ENCODE data around the gene KRT79.
"Not testable (repeated sequence)": the region's sequence is repeated elsewhere in the genome, so short reads cannot be mapped to it uniquely, and the experiment has no call there.

The KRT79 gene

DNA sequence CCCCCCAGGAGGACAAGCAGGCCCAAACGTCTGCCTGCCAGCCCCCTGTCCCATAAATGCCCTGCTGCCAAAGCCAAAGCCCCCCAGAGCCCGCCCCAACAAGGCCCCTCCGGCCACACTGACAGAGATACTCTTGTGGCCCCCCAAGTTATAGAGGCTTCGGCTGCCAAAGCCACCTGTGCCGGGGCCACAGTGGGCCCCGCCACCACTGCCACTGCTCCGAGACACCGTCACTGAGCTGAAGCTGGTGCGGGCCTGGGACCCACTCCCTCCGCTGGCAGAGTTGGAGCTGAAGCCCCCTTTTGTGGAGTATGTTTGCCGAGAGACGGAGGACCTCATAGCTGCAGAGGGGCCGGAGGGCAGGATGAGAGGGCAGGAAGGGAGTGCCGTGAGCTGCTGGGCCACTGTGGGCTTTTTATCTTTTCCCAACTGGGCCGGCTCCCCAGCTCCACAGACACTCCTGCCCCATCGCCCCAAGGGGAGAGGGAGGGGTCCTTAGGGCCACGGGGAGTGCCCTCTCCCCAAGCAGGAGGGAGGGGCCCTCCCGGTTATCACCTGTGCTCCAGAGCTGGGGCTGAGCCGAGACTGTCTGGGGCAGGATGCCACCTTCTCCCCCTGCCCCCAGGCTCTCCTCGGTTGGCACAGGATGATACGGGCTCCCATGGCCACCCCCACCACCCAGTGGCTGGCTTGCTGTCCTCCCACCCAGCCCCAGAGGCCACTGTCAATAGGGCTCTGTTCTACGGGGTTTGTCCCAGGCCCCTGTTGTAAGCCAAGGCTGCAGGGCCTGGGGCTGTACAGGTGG is at the start of gene KRT79:
Gene KRT79 (minus strand): TSS at position 390 of the 805 bp plus-strand sequence. CDS start 51 bp downstream, at position 339.
- no peak for DNase-seq (ENCODE audit: low read depth in 2 of 2)

GRCh38 chr12:52880499-52880898 is 46.4 kb upstream of the KRT79 start:
- DNase-seq (ENCODE audit: low read depth in 2 of 2): not testable (repeated sequence)

GRCh38 chr12:52879394-52880351 is 45.6 kb upstream of the KRT79 start:
- peak; percentile 62 to 71 for DNase-seq (ENCODE audit: low read depth in 2 of 2)

GRCh38 chr12:52878507-52879393 is 44.6 kb upstream of the KRT79 start:
- no peak for DNase-seq (ENCODE audit: low read depth in 2 of 2)

DNA sequence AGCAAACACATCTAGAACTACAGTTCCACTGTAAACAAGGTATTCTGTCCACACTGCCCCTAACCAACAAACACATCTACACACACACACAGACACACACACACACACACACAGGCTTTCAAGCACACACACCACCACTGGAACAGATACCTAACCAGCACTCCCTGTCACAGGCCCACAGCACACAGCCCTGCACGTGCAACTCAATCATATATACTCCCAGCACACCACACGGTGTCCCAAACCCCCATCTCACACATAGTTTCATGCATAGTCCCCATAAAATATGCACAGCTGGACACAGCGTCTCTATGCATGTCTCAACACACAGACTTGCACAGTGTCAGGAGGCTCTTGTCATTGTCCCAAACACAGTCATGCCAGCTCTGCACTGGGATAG is 43.1 kb upstream of the KRT79 start:
- DNase-seq (ENCODE audit: low read depth in 2 of 2): no peak

DNA sequence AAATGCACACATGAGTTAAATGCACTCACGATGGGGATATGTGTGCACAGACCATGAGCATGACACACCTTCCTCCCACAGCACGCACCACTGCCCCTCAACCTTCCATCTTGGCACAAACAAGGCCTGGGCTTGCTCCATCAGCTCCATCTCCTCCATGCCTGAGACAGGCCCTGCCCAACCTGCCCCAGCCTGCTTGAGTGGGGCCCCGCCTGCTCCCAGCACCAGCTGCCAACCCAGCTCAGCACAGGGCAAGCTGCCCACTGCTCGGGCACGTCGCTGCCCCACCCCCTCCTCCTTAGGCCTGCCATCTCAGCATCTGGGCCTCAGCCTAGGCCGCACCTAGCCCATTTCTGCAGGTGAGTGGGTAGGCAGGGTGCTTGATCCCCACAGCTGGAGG is 42.3 kb upstream of the KRT79 start:
- no peak for DNase-seq (ENCODE audit: low read depth in 2 of 2)

DNA sequence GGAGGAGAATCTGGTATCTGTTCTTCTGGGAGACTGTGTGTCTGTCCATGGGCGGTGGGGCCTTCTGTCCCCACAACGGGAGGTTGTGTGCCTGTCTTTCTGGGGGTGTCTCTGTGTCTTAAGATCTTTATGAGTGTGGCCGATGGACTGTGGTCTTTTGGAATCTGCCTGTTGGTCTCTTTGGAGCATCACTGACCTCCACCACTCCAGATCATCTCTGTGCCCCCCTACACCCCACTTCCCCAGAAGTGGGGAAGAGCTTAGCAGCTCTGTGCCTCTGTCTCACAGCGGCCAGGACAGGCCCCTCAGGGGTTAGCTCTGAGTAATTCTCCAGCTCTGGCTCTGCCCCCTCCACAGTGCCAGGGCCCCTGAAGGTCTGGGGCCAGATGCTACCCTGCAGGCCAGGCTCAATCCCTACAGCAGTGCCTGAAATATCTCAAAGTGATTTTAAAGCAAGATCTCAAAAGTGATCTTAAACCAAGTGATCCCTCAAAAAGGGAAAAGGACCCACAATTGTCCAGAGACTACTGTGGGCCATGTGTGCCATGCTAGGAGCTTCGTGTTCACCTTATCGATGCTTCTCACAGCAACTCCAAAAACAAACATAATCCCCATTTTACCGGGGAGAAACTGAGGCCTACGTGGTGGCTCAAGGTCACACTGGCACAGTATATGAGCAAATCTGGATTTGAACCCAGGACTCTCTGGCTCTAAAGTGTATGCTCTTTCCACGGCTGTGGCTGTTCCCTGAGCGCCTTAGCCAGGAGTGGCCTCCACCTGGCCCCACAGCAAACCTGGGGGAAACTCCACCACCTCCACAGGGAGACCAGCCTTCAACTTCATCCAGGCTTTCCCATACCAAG is 40.7 kb upstream of the KRT79 start:
- no peak for DNase-seq (ENCODE audit: low read depth in 2 of 2)

DNA sequence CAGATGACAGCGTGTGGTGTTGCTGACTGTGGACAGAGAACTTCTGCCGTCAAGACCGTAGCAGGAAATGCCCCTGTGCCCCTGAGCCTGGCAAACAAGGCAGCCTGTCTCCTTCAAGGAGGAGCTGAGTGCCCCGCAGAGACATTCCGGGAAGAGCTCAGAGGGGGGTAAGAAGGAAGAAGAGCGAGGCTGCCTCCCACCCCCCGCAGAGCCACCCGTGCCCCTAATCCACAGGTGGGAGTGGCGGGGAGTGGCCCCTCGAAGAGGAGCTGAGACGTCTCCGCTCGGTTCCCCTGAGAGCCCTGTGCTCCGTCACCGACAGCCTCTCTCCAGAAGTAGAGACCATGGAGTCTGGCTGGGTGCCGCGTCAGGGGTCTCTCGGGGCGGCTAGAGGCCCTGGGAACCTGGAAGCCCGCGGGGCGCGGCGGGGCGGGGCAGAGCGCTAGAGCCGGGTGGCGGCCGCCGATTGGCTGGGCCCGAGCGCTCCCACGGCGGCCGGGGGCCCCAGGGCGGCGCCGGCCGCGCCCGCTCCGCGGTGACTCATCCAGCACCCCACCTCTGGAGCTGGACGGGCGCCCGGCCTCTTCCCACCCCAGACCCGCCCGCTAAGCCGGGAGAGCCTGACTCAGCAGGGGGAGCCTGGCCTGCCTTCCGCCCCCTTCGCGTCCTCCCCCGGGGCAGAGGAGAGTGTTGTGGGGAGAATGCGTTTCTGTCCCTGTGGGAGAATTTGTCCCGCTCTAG is 39.9 kb upstream of the KRT79 start:
- DNase-seq (ENCODE audit: low read depth in 2 of 2): peak; percentile 84 to 86

- no peak for DNase-seq (ENCODE audit: low read depth in 2 of 2)
Measured at GRCh38 chr12:52873513-52873831, 39.4 kb upstream of the KRT79 start.

GRCh38 chr12:52872644-52873389 is 38.7 kb upstream of the KRT79 start:
- no peak for DNase-seq (ENCODE audit: low read depth in 2 of 2)

DNA sequence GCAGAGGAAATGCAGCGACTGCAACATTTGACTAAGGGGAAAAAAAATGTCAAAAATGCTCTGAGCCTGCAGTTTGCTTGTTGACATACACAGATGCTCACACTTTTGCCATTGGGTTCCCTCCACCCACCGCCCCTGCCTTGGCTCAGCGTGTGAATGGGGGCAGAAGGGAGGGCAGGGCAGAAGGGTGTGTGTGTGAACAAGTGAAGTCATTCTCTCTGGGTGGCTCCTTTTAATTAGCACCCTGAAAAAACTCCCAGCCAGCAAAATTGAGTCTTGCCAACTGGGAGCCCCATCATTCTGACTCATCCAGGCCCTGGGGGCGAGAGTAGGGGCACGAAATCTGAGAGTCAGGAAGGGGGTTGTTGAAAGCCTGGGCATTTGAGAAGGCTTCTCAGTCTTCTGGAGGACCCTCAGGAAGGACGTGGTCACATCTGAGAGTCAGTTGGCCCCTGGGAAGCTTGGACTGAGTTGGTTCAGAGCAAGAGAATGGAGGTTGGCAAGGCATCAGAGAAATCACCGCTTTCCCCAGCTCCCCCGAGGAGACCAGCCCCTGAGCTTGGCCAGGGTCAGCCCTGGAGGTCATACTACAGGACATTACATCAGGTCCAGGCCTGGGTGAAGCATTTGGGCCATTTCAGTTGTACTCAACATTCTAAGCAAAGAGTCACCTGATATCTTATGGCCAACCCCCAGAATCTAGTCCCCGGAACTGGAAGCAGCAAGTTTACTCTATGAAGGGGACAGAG is 37.4 kb upstream of the KRT79 start:
- DNase-seq (ENCODE audit: low read depth in 2 of 2): peak; percentile 61

DNA sequence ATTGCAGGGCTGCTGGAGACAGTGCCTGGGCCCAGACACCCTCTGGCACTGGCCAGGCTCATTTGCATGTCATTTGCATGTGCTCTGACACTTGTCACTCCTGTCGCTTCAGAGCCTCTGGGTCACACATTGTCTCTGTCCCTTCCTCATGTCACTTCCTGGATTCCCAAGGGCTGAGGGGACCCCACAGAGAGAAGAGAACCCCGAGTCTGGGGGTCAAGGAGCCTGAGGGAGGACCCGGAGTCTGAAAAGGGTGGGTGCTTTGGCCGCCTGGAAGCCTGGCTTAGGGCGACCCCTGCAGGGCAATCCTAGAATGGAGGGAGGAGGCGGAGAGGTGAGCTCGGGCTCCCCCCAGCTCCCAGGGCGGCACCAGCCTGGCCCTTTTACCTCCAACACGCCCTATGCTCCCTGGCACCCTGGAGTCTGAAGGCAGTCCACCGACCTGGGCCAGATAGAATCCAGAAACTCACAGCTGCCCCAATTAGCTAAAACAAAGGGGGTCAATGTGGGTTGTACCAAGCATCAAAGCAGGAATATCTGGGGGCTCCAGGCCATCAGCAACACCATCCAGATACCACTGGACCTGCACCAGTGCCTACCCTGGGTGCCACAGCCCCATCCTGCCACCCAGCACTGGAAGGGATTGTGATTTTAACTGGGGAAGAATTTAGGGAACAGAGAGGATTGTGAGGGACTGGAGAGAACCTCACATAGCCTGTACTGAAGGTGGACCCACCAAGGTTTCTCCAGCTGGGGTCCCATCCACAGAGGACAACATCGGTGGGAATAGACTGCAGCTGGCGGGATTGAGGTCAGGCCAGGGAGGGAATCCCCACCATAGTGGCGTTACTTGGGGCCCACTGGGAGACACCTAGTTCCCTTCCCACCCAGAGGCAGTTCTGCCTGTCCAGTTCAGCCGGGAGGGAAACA is 36.5 kb upstream of the KRT79 start:
- no peak for DNase-seq (ENCODE audit: low read depth in 2 of 2)

DNA sequence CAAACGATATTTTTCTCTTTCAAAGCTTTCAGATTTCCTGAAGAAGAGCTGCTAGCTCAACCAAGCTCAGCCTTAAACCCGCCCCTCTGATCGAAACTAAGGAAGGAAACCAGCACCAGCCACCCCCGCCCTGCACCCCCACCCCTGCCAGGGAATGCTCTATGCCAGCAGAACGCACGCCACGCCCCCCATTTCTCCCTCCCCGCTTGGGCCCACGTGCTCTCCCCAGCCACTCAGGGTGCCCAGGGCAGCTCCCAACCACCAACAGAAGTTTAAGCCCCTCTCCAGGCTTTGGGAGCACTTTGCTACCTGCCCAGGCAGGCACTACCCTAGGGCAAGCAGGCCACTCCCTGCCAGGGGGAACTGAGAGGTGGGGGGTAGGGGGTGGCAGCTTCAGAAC is 33.5 kb upstream of the KRT79 start:
- no peak for DNase-seq (ENCODE audit: low read depth in 2 of 2)

GRCh38 chr12:52867152-52867551 is 33.0 kb upstream of the KRT79 start:
- no peak for DNase-seq (ENCODE audit: low read depth in 2 of 2)

DNA sequence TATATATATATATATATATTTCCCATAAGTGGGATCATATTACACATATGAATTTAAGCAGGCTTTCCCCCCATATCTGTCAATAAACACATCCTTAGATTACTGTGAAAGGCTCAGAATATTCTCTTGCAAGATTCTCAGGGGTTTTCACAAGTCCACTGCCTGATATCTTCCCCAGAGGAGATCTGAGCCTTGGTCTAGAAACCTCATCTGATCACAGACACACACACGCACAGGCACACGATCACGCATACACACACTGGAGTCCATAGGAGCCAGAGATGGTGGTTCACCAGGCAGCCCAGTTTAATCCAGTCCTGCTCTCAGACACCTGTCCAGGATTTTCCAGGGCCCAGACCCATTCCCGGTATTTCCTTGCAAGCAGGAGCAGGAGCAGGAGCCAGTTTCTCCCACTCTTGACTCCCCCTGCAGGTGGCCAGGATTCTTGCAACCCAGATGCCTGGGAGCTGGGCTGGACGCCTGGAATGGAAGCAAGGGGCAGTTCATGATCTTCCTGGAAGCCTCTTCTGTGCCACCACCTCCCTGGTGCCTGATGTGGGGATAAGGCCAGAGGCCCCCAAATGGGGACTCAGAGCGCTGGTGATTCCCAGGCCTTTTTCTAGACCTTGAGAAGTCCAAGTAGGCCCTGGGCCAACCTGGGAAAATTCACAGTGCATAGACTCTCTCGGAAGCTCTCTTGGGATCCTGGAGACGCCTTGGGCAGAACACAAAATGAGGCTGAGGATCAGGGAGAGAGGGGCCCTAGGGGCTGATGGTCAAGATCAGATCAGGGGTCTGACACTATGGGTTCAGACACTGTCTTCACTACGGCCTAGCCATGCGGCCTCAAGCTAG is 31.2 kb upstream of the KRT79 start:
- no peak for DNase-seq (ENCODE audit: low read depth in 2 of 2)

DNA sequence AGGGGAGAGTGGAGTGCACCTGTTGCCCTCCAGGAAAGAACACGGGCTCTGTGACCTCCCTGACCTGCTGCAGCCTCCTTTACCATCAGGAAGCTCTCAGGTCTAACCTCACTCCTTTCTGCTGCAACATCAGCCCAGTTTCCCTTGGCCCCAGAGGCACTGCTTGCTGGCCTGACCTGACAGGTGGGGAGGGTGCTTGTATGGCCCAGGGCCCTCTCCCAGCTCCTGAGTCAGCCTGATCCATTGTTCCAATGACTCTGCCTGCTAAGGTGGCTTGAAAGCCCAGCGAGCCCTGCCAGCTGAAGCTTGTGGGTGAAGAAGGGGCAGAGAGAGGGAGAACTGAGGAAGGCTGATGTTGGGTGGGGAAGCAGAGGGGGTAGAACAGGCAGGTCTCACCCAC is 27.9 kb upstream of the KRT79 start:
- no peak for DNase-seq (ENCODE audit: low read depth in 2 of 2)

GRCh38 chr12:52861511-52861910 is 27.4 kb upstream of the KRT79 start:
- no peak for DNase-seq (ENCODE audit: low read depth in 2 of 2)

All from fibroblast of skin of left quadriceps (primary cell).